IMR-90 (cell line): ENCODE data around the gene GADL1.

Experiments
- BHLHE40 ChIP-seq: fragments of 150-350 bp; IDR thresholded peaks from 2 replicates; pipeline ENCODE4 v1.6.1; 2016; ENCODE audit warnings: mild to moderate bottlenecking, low read depth, low read length
- CEBPB ChIP-seq: IDR thresholded peaks from 2 replicates; pipeline ENCODE4 v1.6.1; 2012; ENCODE audit warnings: low read depth, low read length, improper control_type of control experiment
- CTCF ChIP-seq: conservative IDR thresholded peaks from 2 replicates; pipeline ENCODE4 v1.5.1; 2012; ENCODE audit warnings: mild to moderate bottlenecking, low read depth, low read length, improper control_type of control experiment
- MAFK ChIP-seq: IDR thresholded peaks from 2 replicates; pipeline ENCODE4 v1.6.1; 2012; ENCODE audit warnings: low read depth, low read length, improper control_type of control experiment
- MAZ ChIP-seq: IDR thresholded peaks from 2 replicates; pipeline ENCODE4 v1.6.1; 2012; ENCODE audit warnings: low read depth, mild to moderate bottlenecking, low read length, improper control_type of control experiment, moderate library complexity, borderline replicate concordance
- POLR2A ChIP-seq: IDR thresholded peaks from 2 replicates; pipeline ENCODE4 v1.6.1; 2012; ENCODE audit warnings: mild to moderate bottlenecking, low read depth, low read length
- RAD21 ChIP-seq: IDR thresholded peaks from 2 replicates; pipeline ENCODE4 v1.6.1; 2012; ENCODE audit warnings: low read length, improper control_type of control experiment
- RCOR1 ChIP-seq: IDR thresholded peaks from 2 replicates; pipeline ENCODE4 v1.6.1; 2012; ENCODE audit warnings: mild to moderate bottlenecking, low read length, improper control_type of control experiment; ENCODE audit not compliant: insufficient replicate concordance
- USF2 ChIP-seq: fragments of 150-350 bp; IDR thresholded peaks from 2 replicates; pipeline ENCODE4 v1.6.1; 2017; ENCODE audit warnings: mild to moderate bottlenecking, antibody characterized with exemption, low read length, low read depth

GRCh38 chr3:30913176-30913575, 18.7 kb upstream of the GADL1 start:
- TF ChIP-seq CTCF (no peak), CEBPB (no peak), MAFK (no peak), RCOR1 (no peak), POLR2A (no peak), USF2 (no peak), BHLHE40 (no peak), RAD21 (no peak), MAZ (no peak)
